Measurements from ENCODE around the gene ARMC9. TPM values are rescaled to one million over a fixed set of nuclear protein-coding genes. Genes with fewer than 3 reads are reported as not detected.

Gene ARMC9
- total RNA-seq, 1 donor from 2014 or later, result 40.8 TPM

DNA sequence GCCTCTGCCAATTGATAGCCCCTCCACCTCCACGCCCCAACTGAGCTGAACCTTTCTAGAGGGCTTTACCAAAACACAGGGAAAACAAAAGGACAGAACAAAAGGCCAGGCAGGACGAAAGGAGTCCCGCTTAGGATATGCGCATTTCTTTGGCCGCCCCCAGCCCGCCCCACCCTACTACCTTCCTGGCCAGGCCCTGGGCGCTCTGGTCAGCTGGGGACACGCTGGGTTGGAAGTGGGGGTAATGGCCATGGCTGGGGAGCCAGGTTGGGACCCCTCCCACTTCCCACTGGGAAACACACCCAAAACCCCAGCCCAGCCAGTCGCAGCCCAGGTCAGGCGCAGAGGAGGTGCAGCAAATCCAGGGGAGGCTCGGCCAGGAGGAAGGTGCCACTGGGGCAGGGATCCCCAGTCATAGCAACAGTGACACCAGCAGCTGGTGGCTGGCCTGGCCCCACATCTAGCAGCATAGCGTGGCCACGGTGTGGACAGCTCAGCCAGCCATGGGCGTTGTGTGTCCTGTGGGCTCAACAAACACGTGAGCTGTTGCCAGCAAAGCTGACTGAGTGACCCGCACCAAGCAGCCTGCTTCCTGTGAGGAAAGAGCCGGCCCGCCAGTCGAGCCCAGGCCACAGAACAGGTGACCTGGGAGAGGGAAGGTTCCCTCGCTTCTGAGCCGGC, 172.5 kb downstream of the ARMC9 start:
- Mint-ChIP-seq H3K4me3 (ENCODE audit: low read depth) (no peak overlapping the region), H3K36me3 (ENCODE audit: insufficient read depth) (peaks cover under 1% of the 10 kb centered on the region), H3K27ac (no peak overlapping the region), H3K27me3 (peaks cover 6% of the 10 kb centered on the region), H3K9me3 (ENCODE audit: low read depth) (no peaks in the 10 kb centered on the region), H3K4me1 (ENCODE audit: low read depth) (peaks cover 5% of the 10 kb centered on the region)
- TF ChIP-seq, protein P1, sequence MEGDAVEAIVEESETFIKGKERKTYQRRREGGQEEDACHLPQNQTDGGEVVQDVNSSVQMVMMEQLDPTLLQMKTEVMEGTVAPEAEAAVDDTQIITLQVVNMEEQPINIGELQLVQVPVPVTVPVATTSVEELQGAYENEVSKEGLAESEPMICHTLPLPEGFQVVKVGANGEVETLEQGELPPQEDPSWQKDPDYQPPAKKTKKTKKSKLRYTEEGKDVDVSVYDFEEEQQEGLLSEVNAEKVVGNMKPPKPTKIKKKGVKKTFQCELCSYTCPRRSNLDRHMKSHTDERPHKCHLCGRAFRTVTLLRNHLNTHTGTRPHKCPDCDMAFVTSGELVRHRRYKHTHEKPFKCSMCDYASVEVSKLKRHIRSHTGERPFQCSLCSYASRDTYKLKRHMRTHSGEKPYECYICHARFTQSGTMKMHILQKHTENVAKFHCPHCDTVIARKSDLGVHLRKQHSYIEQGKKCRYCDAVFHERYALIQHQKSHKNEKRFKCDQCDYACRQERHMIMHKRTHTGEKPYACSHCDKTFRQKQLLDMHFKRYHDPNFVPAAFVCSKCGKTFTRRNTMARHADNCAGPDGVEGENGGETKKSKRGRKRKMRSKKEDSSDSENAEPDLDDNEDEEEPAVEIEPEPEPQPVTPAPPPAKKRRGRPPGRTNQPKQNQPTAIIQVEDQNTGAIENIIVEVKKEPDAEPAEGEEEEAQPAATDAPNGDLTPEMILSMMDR (IDR thresholded peaks at IDR 0.05; ENCODE audit: unreplicated experiment), result no peak
- DNase-seq (ENCODE audit: low spot score, unreplicated experiment), result no peak

DNA sequence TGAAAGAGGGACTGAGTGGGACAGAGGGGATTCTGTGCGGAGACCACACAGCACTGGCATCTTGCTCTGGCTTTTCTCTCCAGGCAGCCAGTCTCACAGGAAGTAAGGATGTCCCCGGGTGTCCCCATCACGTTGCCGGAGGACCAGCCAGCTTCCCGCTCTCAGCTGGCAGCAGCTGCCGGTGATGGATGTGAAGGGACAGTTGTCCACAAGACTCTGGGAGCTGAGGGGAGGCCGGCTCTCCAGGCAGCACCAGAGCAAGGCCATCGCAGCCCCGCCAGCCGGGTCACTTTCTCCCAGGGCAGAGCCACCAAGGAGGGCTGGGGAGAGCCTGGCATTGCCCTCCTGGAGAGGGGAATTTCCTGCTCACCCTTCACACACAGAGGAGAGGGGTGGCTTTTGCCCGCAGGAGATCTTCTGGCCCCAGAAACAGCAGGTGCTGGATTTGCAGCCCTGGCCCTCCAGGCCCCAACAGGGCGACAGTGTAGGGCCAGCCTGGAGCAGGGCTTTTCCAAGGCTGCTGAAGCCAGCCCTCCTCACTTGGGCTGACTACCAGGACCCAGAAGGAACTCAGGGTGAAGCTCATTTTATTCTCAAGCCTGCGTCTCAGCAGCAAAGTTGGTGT, 173.1 kb downstream of the ARMC9 start:
- no peak overlapping the region for H3K4me3 Mint-ChIP-seq (ENCODE audit: low read depth)
- DNase-seq (ENCODE audit: low spot score, unreplicated experiment), result no peak
- H3K36me3 Mint-ChIP-seq (ENCODE audit: insufficient read depth), result no peaks in the 10 kb centered on the region
- TF ChIP-seq, protein P1 (IDR thresholded peaks at IDR 0.05; ENCODE audit: unreplicated experiment), result no peak
- H3K9me3 Mint-ChIP-seq (ENCODE audit: low read depth), result no peaks in the 10 kb centered on the region
- H3K27ac Mint-ChIP-seq, result no peak overlapping the region
- H3K27me3 Mint-ChIP-seq, result peaks cover 9% of the 10 kb centered on the region
- H3K4me1 Mint-ChIP-seq (ENCODE audit: low read depth), result peaks cover 4% of the 10 kb centered on the region

DNA sequence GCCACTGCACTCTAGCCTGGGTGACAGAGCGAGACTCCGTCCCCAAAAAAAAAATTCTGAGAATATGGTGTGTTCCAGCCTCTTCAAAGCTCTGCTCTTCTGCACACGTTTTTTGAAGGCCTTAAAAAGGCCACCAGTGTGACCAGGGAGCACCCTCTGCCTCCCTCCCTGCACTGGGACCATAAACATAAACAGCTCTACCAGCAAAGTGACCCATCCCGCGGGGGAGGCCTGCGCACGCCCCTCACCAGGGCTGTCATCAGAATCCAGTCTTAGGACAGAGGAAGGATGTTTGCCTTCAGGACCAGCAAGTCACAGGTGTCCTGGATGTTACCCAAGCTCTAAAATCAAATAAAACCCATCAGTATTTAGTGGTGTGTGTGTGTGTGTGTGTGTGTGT, 173.9 kb downstream of the ARMC9 start:
- no peak for DNase-seq (ENCODE audit: low spot score, unreplicated experiment)
- Mint-ChIP-seq H3K36me3 (ENCODE audit: insufficient read depth) (peaks cover 1% of the 10 kb centered on the region), H3K9me3 (ENCODE audit: low read depth) (no peaks in the 10 kb centered on the region), H3K4me1 (ENCODE audit: low read depth) (peaks cover 6% of the 10 kb centered on the region), H3K4me3 (ENCODE audit: low read depth) (no peak overlapping the region), H3K27me3 (peaks cover 16% of the 10 kb centered on the region), H3K27ac (no peak overlapping the region)
- TF ChIP-seq, protein P1 (IDR thresholded peaks at IDR 0.05; ENCODE audit: unreplicated experiment), result no peak

DNA sequence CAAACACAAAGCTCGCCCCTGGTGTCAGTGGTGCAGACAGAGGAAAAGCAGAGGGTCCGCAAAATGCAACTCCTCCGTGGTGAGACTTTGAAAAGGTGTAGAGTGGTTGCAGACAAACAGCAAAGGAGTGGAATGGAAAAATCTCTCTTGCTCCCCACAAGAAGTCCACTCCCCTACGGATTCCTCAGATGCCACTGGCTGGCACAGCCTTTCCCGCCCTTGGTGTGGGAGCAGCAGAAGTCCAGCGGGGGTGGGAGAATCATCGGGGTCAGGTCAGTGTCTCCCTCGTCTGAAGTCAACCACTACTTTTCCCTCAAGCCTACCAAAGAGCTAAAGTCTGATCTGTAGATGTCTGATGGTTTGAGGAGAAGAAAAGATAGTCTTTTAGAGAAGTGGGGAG, 174.8 kb downstream of the ARMC9 start:
- peaks cover 16% of the 10 kb centered on the region for H3K27me3 Mint-ChIP-seq
- H3K9me3 Mint-ChIP-seq (ENCODE audit: low read depth), result no peaks in the 10 kb centered on the region
- H3K4me3 Mint-ChIP-seq (ENCODE audit: low read depth), result no peak overlapping the region
- H3K27ac Mint-ChIP-seq, result no peak overlapping the region
- no peak for DNase-seq (ENCODE audit: low spot score, unreplicated experiment)
- peaks cover 6% of the 10 kb centered on the region for H3K4me1 Mint-ChIP-seq (ENCODE audit: low read depth)
- H3K36me3 Mint-ChIP-seq (ENCODE audit: insufficient read depth), result peaks cover 1% of the 10 kb centered on the region
- TF ChIP-seq, protein P1 (IDR thresholded peaks at IDR 0.05; ENCODE audit: unreplicated experiment), result no peak

DNA sequence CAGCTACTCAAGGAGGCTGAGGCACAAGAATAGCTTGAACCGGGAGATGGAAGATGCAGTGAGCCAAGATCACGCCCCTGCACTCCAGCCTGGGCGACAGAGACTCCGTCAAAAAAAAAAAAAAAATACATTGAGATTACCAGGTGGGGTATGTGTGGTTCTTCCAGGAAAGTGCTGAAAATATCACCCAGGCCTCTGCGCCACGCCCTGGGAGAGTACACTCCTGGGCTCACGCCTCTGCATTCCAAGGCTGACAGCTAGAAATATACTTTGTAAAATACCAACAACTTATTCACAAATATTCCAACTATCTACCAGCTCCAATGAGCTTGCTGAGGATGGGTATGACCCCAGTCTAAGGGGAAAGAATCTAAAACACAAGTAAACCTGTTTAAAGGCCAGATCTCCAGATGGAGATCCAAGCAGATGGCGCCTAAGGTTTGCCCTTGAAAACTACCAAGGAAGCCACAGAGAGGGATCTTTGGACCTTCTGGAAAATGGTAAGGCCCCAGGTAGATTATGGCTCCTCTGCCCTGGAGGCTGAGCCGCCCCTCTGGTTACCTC, 175.4 kb downstream of the ARMC9 start:
- Mint-ChIP-seq H3K4me3 (ENCODE audit: low read depth) (no peak overlapping the region), H3K27me3 (peaks cover 16% of the 10 kb centered on the region), H3K36me3 (ENCODE audit: insufficient read depth) (peaks cover 1% of the 10 kb centered on the region), H3K9me3 (ENCODE audit: low read depth) (no peaks in the 10 kb centered on the region), H3K27ac (no peak overlapping the region), H3K4me1 (ENCODE audit: low read depth) (peaks cover 6% of the 10 kb centered on the region)
- TF ChIP-seq, protein P1 (IDR thresholded peaks at IDR 0.05; ENCODE audit: unreplicated experiment), result no peak
- no peak for DNase-seq (ENCODE audit: low spot score, unreplicated experiment)
